EH (cell line): ENCODE results near the gene YIF1A.
"Not testable (repeated sequence)": the region's sequence is repeated elsewhere in the genome, so short reads cannot be mapped to it uniquely, and the experiment has no call there.

Experiments used
- DNase-seq: peaks from one replicate; pipeline ENCODE4 v3.0.0-alpha.2; 2015; ENCODE audit warnings: low read depth

The YIF1A gene

DNA sequence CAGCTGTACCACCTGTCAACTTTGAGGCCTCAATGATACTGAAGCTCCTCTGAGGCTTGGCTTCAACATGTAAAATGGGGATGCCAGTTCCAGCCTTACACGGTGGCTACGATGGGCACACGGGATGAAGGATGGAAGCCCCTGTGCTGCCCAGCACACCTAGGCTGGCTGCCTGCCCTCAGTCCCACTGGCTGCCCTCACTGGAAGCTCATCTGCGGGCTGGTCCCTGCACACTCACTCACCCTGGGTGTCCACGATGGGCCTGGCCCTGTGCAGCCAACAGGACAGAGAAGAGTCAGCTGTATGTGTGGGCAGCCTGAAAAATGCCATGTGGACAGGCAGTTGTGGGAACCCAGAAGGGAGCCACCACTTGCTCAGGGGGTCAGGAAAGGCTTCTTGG lies 2.2 kb downstream of the YIF1A start:
- no peak for DNase-seq

DNA sequence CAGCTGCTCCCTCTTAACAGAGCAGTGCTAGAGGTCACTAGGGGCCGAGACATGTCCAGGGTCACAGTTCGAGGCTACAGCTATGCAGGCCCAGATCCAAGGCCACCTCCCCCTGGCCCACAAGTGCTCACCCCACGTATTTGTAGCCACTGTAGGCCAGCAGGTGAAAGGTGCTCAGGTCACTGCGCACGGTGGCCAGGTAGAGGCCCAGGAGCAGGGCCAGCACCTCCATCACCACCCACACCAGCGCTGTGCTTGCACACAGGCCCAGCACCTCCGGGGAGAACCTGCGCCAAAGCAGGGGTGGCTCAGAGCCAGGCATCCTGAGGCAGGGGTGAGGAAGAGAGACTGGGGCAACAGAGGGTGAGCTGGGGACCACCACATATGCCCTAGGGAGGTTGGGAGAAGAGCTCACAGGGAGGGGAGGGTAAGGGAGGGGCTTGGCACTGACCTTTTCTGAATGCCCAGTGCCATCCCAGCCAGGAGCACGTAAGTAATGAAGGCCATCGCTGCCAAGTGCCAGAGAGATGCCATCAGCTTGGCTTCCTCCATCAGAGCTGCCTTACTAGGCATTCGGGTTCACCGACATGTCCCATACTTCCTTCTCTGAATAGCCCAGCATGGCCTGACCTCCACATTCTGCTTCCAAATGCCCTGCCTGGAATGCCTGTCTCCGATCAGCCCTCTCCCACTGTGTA lies 3.5 kb downstream of the YIF1A start:
- DNase-seq: no peak

DNA sequence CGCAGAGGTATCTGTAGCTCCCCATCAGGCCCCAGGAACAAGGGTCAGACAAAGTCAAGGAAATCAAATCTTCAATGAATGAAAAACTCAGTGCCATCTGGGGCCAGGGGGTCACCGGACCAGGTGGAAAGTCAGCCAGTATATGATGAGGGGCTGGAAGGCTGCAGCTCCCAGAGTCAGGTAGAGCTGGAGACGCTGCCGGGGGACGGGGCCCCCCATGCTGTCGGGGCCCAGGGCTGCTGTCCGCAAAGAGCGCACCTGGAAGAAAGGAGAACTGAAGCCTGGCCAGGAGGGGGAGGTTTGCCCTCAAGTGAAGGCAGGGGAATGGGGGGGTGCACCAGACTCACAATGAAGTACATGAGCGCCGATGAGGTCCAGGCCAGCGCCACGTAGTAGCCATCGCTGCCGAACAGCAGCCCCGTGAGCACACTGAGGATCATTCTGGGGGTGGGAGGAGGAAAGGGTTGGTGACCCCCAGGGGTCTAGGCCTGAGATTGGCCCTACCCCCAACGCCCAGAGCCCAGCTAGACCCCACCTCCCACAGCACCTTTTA lies 4.3 kb downstream of the YIF1A start:
- DNase-seq: no peak

DNA sequence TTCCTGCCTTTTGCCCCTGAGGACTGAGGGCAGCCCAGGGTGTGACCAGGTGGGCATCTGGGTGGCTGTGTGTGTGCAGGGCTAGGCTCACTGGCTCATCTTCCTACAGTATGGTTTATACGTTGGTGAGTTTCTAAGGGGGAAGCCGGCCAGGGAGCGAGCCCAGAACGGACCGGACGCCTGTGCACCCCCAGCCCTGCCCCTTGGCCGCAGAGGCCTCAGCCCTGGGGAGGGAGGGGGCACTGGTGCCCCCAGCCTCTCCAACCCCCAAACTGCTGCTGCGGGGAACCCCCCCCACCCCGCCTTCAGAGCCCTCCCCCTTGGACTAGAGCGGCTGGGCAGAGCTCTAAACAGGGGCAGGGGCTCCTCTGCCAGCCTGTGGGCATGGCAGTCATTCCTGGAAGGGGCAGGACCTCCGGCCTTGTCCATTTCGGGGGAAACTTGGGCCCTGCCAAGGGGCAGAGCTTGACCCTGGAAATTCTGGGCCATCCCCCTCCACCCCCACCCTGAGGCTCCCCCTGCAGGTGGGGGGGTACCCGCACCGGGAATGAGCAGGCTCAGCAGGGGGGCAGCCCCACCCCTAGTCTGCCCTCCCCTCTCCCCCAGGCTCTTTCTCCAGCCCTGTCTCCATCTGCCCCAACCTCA lies 5.4 kb downstream of the YIF1A start:
- no peak for DNase-seq

DNA sequence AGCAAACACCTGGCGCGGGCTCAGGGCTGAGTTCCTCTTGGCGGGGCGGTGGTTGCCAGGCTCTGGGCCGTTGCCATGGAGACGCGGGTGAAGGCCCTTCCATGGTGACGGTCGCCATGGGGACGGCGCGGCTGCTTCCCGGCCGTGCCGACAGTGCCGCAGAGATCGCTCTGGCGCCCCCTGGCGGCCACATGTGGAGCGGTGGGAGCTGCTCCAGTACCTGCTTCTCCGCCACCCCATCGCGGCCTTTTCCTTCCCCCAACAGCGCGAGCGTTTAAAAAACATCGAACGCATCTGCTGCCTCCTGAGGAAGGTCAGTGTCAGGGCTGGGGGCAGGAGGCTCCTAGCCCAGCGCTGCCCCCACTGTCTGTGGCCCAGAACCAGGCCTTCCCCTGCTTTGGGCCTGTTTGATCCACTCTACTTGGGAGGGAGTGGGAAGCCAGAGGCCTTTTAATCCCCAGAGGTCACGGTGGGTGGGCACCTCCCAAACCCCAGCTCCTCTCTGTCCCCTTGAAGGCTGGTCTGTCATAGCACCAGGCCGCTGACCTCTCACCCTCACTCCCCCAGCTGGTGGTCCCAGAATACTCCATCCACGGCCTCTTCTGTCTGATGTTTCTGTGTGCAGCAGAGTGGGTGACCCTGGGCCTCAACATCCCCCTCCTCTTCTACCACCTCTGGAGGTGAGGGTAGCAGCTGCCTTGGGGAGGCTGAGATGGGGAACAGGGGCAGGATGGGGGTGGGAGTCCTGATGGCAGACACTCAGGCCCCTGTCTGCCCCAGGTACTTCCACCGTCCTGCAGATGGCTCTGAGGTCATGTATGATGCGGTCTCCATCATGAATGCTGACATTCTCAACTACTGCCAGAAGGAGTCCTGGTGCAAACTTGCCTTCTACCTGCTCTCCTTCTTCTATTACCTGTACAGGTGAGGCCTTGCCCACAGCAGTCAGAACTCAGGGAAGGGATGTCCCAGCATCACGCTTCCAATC lies 6.2 kb downstream of the YIF1A start:
- peak; percentile 95 for DNase-seq

DNA sequence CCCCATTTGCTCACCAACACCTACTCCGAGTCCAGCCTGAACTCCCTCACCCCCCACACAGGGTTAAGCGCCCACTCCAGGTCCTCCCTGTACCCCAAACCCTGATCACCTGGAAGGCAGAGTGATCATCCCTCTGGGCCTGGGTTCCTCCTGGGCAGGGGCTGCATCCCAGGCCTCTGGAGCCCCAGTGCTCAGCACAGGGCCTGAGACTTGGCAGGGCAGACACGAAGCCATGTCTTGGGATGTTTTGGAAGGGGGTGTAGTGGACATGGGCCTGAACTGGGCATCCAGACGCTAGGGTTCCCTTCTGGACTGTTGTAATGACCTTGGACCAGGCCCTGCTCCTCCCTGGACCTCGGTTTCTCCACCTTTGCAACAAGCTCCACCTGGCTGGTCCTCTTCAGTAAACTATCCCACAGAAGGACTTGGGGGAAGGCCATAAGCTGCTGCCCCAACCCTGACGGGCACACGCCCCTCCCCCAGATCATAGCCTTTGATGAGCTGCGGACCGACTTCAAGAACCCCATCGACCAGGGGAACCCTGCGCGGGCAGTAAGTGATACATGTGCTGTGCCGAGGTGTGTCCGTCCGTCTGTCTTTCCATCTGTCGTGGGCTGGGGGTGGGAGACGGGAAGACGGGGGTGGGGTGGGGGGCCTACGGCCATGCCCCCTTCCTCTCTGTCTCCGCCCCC lies 7.0 kb downstream of the YIF1A start:
- DNase-seq: no peak

DNA sequence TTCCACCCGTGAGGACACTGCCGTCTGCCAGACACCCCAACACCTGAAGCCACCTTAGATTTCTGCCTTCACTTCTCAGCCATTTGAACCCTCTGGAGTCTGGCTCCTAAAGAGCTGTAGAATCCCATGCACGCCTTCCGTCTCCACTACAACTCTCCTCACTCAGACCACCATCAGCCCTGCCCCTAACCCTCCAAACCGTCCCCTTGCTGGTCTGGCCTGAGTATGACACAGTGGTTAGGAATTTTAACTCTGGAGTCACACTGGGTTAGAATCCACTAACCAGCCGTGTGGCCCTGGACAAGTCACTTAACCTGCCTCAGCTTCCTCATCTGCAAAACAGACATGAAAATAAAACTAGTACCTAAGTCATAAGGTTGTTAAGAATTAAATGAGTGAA lies 7.9 kb downstream of the YIF1A start:
- DNase-seq: peak; percentile 38

DNA sequence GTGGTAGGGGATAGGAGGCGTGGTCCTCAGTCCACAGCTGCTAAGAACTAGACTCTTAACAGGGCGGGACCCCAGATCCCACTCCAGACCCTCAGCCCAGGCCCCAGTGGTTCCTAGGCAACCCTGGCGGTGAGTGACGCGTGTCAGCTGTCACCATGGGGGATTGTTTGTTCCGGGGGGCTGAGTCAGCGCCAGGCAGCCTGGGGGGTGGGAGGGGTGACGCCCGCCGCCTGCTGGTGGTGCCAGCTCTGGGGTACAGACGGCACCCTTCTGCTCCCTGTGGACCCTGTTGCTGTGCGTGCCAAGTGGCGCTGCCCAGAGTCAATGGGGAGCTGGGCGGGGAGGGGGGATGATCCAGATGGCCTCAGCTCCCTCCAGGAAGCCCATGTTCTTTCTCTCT lies 8.5 kb downstream of the YIF1A start:
- DNase-seq: no peak

DNA sequence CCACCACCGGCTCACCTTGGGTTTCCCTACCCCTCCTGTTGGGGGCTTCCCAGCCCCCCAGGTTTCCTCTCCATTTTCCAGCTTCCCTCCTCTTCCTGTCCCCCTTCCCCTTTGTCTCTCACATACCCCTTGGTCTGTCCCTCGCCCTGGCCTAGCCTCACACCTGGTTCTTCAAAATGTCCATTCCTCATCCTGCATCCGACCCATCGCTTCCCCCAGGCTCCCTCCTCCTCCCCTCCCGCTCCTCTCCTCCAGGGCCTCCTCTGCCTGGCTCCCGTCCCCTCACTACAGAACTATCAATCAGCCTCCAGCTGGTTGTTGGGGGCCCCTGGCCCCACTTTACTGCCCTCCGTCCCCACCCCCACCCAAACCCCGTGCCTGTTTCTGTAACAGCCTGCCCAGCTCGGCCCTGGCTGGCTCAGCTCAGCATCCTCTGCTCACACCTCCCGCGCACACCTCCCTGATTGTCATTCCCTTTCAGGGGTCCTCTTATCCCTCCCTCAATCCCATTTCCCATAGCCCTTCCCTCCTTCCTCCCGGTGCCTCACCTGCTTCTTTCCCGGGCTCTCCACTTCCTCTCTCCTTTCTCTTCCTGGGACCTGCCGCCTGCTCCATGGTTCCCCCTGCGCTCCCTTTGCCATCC lies 9.7 kb downstream of the YIF1A start:
- no peak for DNase-seq

DNA sequence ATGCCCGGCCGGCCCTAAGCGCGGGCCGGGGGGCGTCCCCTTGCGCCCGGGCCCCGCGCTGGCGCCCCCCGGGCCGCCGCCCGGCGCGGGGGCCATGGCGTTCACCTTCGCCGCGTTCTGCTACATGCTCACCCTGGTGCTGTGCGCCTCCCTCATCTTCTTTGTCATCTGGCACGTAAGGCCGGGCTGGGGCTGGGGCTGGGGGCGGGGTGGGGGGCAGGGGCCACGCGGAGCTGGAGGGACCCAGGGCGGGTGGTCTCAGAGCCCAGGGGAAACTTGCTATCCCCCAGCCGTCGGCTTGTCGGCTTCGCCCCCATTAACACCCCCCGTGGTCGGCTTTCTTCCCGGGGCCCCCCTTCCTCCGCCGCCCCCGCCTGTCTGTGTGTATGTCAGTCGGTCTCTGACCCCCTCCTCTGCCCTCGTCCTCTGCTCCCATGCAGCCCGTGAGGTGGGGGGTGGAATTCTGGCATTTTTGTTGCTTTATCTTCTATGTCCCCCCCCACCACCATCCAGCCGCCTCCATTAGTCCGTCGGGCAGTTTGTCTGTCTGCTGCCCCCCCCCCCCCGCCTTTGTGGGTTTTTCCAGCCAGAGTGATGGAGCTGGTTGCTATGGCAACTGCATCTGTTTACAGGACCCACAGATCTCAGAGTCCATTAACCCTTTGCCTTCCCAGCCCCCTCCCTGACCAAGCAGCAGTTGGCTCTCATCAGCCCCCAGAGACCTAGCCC lies 10.4 kb downstream of the YIF1A start:
- DNase-seq: peak; percentile 24

DNA sequence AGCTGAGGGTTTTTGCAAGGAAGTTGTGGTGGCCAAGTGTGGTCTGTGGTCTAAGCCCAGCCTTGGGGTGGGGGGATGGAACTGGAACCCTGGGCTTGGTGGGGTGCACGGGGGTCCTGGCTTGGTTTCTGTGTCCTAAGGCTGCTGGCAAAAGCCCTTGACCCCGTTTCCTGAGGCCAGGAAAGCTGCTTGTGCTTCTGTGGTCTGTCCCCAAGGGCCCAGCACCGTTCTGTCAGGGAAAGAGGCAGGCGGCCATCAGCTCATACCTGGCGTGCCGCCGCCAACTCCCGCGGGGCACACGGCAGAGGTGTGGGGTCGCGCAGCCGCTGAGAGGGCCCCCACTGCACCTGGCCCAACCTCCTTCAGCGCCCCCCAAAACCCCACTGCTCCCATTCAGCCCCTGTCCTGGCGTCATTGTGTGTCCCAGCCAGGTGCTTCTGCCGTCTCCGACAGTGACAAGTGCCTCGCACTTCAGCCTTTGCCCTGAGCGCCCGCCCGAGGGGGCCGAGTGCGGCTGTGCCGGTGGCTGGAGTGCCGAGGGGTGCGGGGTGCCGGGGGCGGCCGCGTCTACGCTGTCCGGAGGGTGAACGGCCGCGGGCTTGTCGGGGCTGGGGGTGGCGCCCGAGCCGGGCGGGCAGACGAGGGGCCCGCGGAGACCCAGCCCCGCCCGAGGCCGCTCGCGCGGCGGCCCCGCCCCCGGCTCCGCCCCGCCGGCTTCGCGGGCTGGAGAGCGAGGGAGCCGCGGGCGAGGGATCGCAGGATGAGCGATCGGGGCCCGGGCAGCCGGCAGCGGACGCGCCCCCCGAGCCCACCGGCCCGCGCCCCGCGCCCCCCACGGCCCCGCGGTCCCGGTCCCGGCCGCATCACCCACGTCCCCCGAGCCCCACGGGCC lies 11.2 kb downstream of the YIF1A start, which contains the start of gene CNIH2:
CNIH2 (plus strand) TSS at position 705 of the 892 bp plus-strand sequence. CDS start 282 bp downstream, outside the sequence.
- DNase-seq: peak; percentile 32

DNA sequence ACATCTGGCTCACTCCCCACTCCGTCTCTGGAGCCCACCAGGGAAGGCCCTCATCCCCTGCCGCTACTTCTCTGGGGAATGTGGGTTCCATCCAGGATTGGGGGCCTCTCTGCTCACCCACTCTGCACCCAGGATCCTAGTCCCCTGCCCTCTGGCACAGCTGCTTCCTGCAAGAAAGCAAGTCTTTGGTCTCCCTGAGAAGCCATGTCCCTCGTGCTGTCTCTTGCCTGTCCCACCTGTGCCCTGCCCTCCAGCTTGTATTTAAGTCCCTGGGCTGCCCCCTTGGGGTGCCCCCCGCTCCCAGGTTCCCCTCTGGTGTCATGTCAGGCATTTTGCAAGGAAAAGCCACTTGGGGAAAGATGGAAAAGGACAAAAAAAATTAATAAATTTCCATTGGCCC lies 11.9 kb downstream of the YIF1A start:
- DNase-seq: not testable (repeated sequence)

DNA sequence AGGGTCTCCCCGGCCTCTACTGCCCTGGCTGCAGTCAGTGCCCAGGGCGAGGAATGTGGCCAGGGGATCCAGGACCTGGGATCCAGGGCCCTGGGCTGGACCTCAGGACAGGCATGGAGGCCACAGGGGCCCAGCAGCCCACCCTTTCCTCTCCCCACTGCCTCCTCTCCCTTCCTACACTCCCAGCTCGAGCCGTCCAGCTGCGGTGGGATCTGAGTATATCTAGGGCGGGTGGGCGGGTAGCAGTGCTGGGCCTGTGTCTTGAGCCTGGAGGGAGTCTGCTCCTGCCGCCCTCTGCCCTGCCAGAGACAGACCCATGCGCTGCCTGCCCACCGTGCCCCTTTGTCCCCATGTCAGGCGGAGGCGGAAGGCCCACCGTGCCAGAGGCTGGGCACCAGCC lies 12.3 kb downstream of the YIF1A start:
- not testable (repeated sequence) for DNase-seq

DNA sequence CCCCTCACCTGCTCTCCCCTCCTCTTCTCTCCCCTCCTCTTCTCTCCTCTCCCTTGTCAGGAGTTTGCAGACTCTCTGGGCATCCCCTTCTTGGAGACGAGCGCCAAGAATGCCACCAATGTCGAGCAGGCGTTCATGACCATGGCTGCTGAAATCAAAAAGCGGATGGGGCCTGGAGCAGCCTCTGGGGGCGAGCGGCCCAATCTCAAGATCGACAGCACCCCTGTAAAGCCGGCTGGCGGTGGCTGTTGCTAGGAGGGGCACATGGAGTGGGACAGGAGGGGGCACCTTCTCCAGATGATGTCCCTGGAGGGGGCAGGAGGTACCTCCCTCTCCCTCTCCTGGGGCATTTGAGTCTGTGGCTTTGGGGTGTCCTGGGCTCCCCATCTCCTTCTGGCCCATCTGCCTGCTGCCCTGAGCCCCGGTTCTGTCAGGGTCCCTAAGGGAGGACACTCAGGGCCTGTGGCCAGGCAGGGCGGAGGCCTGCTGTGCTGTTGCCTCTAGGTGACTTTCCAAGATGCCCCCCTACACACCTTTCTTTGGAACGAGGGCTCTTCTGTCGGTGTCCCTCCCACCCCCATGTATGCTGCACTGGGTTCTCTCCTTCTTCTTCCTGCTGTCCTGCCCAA lies 12.8 kb downstream of the YIF1A start:
- DNase-seq: no peak

DNA sequence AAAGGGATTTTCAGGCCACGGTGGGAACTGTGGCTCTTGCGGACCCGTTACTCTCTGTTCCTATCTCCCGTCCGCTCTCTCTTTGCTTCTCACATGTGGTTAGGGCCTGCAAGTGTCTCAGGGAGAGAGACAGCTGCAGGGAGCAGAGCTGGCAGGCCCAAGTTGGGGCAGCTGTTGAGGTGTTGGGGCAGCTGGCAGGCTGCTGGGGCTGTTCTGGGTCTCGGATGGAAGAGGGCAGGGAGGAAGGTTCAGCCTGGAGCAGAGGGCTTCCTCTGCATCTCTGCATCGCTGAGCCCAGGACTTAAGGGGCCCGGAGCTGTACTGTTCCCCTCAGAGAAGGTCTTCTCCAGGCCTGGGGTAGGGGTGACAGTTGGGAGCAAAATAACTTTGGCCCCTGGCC lies 13.5 kb downstream of the YIF1A start:
- DNase-seq: no peak

DNA sequence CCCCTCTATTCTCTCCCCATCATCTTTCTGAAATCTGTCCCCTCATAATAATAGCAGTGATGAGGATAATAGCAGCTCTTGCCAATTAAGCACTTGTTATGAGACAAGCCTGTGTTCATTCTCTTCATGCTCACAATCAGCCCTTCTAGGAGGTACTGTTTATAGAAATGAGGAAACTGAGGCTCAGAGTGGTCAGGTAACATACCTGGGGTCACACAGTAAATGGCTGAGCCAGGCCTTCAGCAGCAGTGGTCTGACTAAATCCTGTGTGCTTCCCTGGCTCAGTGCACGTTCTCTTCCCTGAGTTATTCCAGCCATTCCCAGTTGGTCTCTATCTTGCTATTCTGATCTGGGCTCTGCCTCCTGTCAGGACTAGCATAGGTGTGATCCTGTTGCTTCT lies 14.7 kb downstream of the YIF1A start:
- DNase-seq: no peak

DNA sequence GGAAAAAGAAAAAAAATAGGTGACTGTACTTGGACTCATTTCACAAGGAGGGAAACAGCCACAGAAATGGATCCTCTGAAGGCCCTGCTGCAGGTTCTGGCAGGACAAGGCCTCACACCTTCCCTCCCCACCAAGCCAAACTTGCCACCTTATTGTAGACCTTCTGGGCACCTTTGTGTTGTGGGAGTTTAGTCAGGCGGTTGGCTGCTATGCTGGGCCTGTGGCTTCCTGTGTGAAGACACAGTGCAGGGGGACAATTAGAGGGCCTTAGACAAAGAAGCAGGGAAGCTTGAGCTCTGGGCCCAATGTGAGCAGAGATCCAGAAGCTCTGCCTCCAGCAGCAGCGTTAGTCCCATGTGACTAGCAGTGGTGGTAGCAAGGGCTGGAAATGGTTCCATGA lies 16.3 kb downstream of the YIF1A start:
- DNase-seq: no peak

DNA sequence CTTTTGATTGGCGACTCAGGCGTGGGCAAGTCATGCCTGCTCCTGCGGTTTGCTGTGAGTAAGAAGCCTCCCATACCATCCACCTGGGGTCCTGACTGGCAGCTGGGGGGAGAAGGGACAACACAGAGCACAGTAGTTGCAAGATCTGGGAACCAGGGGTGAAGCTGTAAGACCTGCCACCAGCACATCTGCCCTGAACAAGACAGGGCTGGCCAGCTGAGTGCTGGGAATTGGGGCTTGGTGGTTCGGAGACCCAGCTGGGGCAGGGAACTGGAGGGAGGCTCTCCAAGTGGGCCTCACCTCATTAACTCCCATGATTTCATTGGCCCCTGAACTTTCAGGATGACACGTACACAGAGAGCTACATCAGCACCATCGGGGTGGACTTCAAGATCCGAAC lies 17.1 kb downstream of the YIF1A start:
- DNase-seq: no peak
